WTC11 (cell line): ENCODE measurements around the gene IL6ST.

ENCODE experiments used
- ATF3 ChIP-seq: sonication (generic); formaldehyde crosslinking; conservative IDR thresholded peaks from 2 replicates; pipeline ENCODE4 v1.8.1; 2022; ENCODE audit warnings: mild to moderate bottlenecking, missing genetic modification reagents
- GABPB1 ChIP-seq: sonication (generic); formaldehyde crosslinking; IDR thresholded peaks from 2 replicates; pipeline ENCODE4 v1.8.1; 2023; ENCODE audit warnings: mild to moderate bottlenecking, missing genetic modification reagents
- NR3C1 ChIP-seq: sonication (generic); formaldehyde crosslinking; conservative IDR thresholded peaks from 2 replicates; pipeline ENCODE4 v1.8.1; 2023; ENCODE audit warnings: low read depth, mild to moderate bottlenecking, missing genetic modification reagents
- ZNF423 ChIP-seq: fragments of 250-450 bp; sonication (Bioruptor Pico); IDR thresholded peaks from 2 replicates; pipeline ENCODE4 v2.1.2; 2022; ENCODE audit warnings: mild to moderate bottlenecking, moderate library complexity
- TF ChIP-seq, protein P1 (sequence below): fragments of 200-600 bp; IDR thresholded peaks from 2 replicates; pipeline ENCODE4 v1.8.0; 2022; ENCODE audit warnings: antibody characterized with exemption

DNA sequence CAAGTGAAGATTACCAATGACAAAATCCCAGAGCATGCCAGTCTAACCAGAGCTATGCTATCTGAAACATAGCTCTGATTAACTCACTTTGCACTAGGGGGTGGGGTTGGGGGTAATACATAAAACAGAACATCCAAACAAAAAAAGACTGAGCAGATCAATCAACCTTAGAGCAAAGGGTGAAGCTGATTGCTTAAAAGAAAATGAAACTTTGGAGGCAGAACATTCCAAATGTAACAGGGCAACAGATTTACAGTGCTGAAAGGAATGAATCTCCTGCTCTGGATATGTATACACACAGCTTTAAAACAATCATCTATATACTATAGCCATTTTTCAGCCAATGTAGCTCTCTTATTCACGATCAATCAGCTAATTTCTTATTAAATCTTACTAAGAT is 4.9 kb downstream of the IL6ST start:
- TF ChIP-seq ATF3 (CRISPR knock-in tag) (no peak), NR3C1 (no peak), ZNF423 (CRISPR knock-in tag) (no peak), GABPB1 (CRISPR knock-in tag) (no peak)
- TF ChIP-seq, protein P1, sequence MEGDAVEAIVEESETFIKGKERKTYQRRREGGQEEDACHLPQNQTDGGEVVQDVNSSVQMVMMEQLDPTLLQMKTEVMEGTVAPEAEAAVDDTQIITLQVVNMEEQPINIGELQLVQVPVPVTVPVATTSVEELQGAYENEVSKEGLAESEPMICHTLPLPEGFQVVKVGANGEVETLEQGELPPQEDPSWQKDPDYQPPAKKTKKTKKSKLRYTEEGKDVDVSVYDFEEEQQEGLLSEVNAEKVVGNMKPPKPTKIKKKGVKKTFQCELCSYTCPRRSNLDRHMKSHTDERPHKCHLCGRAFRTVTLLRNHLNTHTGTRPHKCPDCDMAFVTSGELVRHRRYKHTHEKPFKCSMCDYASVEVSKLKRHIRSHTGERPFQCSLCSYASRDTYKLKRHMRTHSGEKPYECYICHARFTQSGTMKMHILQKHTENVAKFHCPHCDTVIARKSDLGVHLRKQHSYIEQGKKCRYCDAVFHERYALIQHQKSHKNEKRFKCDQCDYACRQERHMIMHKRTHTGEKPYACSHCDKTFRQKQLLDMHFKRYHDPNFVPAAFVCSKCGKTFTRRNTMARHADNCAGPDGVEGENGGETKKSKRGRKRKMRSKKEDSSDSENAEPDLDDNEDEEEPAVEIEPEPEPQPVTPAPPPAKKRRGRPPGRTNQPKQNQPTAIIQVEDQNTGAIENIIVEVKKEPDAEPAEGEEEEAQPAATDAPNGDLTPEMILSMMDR = no peak
